ENCODE results near the gene SAA1. TPM values are rescaled to one million over a fixed set of nuclear protein-coding genes. Genes with fewer than 3 reads are reported as not detected.
"Not testable (repeated sequence)": the region's sequence is repeated elsewhere in the genome, so short reads cannot be mapped to it uniquely, and the experiment has no call there.

SAA1 gene
- total RNA-seq, 1 donor from 2014 or later, result 5,251 TPM

DNA sequence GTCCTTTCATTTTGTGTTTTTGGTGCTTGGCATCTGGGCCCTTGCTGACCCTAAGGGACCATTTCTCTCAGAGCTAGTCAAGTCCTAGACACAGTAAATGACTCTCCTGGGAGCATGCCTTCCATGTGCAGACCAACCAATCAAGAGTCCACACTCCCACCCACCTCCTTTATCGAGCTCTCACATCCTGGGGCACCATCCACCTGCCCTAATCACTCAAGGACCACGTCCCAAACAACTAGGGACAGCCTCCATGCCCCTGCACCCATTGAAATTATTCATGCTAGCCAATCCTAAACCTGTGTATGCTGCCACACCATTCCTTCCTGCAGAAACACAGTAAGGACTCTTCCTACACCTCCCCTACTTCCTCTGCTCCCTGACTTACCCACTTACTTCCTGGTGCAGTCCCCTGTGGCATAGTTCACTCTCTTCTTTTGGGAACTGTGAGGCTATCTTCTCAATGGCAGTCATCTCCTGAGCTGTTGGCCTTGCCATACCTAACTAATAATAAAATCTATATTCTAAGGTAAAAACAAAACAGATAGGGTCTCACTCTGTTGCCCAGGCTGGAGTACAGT, 11.2 kb upstream of the SAA1 start:
- no peak for DNase-seq (ENCODE audit: low spot score)

DNA sequence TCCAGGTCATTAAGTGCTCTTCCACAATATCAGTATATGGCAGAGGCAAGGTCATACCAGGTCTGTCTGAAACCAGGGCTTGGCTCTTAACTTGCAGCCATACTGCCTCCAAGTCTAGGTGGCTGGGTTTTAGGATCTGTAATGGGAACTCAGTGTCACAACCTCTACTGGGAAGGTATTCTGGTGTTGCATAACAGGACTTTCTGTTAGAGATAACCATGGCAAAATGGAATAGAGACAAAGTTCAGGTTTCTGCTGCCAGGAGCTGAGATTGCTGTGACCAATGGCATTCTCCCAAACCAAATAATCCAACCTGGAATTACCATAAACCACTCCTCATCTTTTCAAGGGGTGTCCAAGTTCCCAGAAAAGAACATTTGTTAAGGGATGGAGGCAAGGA, 6.8 kb upstream of the SAA1 start:
- DNase-seq (ENCODE audit: low spot score), result no peak

GRCh38 chr11:18261721-18262120, 4.3 kb upstream of the SAA1 start:
- no peak for DNase-seq (ENCODE audit: low spot score)

GRCh38 chr11:18262681-18263350, 3.2 kb upstream of the SAA1 start:
- DNase-seq (ENCODE audit: low spot score), result not testable (repeated sequence)

DNA sequence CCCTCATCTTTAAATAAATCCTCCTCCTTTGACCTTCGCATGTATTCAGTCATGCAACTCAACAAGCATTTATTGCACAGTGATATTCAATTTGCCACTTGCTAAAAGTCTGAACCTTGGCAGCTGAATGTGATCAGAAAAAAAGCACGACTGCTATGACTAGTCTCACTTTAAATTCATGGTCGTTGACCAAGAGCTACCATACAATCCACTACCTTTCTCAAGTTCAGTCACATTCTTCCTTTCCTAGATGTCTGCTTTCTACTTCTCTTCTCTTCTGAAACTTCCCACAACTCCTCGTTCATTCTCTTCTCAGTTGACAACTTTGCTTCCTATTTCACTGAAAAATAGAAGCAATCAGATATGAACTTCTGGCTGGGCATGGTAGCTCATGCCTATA, 2.0 kb upstream of the SAA1 start:
- DNase-seq (ENCODE audit: low spot score), result no peak

DNA sequence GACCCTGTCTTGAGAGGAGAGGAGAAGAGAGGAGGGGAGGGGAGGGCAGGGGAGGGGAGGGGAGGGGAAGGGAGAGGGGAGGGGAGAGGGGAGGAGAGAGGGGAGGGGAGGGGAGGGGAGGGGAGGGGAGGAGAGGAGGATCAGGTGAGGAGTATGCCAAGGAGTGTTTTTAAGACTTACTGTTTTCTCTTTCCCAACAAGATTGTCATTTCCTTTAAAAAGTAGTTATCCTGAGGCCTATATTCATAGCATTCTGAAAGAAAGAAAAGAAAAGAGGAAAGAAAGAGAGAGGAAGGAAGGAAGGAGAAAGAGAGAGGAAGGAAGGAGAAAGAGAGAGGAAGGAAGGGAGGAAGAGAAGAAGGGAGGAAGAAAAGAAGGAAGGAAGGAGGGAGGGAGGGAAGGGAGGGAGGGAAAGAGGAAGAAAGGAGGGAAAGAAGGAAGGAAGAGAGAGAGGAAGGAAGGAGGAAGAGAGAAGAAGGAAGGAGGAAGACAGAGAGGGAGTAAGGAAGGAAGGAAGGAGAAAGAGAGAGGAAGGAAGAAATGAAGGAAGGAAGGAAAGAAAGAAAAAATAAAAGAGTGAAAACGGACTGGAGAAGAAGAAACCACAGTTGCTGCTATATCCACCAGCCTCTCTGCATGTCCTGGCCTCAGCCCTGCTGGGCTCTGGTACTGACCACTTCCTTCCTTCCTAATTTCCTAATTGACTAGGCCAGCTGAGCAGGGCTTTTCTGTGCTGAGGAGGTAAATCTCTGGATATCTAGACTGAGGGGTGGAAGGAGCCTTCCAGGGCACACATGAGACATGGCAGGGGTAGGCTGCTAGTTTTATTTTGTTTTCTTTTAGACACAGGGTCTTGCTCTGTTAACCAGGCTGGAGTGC, 1.1 kb upstream of the SAA1 start:
- no peak for DNase-seq (ENCODE audit: low spot score)

DNA sequence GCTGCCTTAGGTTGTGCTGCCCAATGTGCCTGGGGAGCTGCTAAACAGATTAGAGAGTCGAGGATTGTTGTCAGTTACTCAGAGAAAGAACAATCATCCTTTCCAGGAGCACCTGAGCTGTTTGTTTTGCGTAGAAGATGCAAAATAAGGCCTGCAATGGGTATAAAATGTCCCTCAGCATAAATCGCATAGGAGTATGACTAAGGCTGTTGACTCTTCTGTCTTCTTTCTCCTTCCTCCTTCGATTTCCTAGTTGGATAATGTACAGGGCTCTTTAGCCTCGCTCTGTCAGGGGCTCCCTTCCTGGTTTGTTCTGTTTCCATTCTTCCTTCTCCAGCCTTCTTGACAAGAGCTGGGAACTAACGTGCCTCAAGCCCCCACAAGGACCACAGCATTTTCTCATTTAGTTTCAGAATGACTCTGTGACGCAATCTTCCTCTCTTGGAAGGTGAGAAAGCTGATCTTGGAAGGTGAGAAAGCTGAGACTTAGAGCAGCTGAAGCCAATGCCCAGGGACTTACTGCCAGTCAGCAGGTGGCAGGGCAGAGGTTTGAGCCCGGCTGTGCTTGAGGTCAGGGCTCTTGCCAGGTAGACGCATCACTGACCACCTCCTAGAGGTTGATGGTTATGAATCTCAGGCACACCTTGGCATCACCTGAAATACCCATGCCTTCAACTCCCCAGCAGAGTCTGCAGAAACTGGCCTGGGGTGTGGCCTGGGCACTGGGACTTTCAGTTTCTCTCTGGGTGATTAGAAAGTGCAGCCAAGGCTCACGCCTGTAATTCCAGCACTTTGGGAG, 1.5 kb downstream of the SAA1 start:
- not testable (repeated sequence) for DNase-seq (ENCODE audit: low spot score)

DNA sequence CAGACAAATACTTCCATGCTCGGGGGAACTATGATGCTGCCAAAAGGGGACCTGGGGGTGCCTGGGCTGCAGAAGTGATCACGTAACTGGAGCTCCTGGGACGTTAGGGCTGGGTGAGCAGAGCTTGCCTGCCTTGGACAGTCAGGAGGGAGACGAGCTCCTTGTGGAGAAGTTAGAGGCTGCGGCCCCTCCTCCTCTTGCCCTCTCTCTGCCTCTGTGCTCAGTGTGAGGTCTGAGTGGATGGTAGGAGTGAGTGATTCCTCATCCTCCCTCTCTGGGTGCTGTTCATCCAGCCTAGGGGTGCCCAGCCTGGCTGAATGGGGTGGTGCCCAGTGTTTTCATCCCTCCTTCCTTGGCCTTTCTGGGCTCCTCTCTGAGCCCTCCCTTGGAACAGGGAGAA, 3.2 kb downstream of the SAA1 start:
- DNase-seq (ENCODE audit: low spot score), result not testable (repeated sequence)

DNA sequence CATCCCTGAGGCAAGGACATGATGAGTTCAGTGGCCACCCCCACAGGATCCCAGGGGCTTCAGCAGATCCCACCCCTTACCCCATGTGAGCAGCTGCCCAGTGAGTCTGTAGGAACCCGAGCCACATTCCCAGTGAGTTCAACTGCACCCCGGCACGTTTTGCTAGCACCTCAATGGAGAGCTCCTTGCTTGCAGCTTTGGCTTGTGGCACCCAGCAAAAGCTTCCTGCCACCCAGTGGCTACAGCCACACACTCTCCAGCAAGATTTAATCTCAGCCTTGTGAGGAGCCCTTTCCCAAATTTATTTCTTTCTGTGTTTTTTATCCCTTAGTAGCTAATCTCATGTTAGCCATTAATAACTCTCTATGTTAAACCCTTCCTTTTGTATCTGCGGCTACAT, 4.0 kb downstream of the SAA1 start:
- DNase-seq (ENCODE audit: low spot score), result no peak

DNA sequence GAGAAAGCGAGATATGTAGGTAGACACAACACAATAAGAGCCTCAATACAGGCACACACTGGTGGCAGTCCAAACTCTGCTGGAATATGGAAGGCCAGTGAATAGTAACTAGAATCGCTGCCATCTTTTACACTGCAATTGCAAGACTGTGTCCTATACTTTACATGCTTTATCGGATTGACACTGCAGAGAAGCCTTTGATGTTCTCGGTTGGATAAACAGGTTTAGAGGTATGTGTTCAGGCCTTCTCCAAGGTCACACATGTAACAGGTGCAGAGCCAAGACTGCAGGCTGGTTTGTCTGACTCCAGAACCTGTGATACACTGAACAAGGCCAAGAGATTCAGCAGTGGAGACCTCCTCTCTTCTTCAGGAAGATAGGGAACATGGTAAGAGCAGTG, 5.1 kb downstream of the SAA1 start:
- no peak for DNase-seq (ENCODE audit: low spot score)

DNA sequence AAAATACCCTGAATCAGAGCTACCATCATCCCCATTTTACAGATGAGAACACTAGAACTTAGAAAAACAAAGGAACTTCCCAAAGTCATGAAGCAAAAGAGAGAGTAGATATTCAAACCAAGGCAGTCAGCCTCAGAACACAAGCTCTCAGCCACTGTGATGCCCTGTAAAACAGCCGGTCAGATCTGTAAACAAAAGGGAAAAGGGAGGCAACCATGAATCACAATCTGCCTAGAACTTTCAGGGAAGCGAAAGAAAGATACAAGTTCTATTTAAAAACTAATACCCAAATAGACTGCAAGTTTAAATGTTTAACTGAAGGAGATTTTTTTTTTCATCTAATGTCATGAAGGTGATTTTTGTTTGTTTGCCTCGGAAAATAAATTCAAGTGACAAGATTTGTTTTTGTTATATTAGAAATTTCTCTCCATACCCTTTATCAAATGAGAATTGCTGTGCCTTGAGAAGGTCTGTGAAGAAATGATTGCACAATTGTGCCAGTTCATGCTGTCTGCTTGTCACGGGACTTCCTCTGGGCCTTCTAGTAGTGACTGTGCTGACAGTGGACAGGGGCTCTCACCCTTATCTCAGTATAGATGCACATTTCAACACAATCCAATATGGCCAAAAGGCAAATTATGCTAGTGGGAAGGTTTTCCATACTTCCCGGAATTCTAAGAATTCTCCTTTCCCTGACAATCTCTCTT, 11.7 kb downstream of the SAA1 start:
- no peak for DNase-seq (ENCODE audit: low spot score)

GRCh38 chr11:18280438-18281045, 14.5 kb downstream of the SAA1 start:
- no peak for DNase-seq (ENCODE audit: low spot score)

GRCh38 chr11:18282626-18283025, 16.6 kb downstream of the SAA1 start:
- no peak for DNase-seq (ENCODE audit: low spot score)

- no peak for DNase-seq (ENCODE audit: low spot score)
Measured at GRCh38 chr11:18285841-18286240, 19.8 kb downstream of the SAA1 start.

DNA sequence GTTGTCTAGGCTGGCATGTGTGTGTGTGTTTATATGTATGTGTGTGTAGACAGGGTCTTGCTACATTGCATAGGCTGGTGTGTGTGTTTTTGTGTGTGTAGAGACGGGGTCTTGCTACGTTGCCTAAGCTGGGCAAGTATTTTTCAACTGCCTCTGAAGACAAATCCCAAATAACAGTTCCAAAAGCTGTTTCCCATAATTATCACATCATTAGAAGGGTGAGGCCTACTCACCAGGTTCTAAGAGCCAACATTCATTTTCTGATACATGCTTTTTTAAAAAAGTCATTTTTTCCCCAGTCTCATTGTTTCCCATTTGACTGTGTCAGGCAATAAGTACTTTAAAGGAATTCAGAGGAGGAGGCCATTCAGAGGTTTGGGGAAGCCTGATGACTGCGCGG, 22.8 kb downstream of the SAA1 start:
- DNase-seq (ENCODE audit: low spot score), result no peak

GRCh38 chr11:18294862-18295261, 28.8 kb downstream of the SAA1 start:
- no peak for DNase-seq (ENCODE audit: low spot score)

GRCh38 chr11:18295316-18295715, 29.3 kb downstream of the SAA1 start:
- DNase-seq (ENCODE audit: low spot score), result no peak

DNA sequence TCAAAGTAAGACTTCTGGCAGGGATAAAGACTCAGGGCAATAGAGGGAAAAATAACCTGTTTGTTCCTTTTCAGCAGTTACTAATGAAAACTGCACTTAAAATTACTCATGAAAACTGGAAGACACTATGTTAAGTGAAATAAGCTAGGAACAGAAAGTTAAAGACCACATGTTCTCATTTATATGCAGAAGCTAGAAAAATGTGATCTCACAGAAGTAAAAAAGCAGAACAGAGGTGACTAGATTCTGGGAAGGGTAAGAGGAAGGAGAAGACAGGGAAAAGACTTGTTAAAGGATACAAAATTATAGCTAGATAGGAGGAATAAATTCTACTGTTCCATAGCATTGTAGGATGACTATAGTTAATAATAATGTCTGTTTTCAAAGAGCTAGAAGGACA, 33.7 kb downstream of the SAA1 start:
- DNase-seq (ENCODE audit: low spot score), result no peak

DNA sequence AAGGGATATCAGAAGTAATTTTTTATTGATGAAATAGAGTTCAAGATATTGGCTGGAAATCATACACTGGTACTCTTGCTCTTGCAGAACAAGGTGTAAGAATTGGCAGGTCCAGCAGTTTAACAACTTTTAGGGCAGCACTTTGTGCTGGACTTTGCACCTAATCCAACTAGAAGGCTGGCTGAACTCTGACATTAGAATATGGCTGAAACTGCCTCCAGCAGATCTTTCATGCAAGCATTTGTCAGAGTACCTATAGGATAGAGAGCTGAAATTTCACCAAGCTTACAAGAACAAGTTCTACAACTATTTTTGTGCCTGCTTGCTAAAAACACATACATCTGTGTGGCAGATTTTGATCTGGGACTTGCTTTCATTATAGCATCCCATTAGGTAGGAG, 38.7 kb downstream of the SAA1 start:
- DNase-seq (ENCODE audit: low spot score), result no peak

DNA sequence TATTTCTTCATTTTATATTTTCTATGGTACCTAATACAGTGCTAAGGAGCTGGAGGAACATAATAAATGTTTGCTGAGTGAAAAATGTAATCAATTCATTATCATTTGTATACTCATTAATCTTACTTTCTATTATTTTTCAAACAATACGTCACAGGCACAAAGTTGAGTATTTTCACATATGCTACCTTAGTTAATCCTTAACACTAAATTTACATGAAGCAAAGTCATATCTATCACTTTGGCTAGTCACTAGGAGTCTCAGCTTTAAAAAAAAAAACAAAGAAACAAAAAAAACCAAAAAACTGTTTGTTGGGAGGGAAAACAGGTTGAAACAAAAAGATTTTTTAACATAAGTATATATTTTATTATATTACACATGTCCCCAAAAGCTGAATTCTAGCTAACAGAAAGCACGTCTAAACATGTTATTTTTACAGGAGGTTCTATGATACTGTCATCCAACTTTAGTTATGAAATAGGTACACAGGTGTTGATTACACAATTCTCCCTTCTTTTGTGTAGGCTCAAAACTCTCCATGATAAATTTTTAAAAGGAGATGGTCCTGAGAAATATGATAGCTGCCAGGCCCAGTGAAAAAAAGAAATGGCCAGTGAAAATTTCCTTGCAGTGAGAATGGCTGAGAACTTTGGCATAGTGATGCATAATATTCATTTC, 41.5 kb downstream of the SAA1 start:
- no peak for DNase-seq (ENCODE audit: low spot score)

Data from mesenteric fat pad (tissue), 1 donor.